CD4-positive, alpha-beta T cell (primary cell): ENCODE results near the gene NRXN3. TPM values are rescaled to one million over a fixed set of nuclear protein-coding genes. Genes with fewer than 3 reads are reported as not detected.

Experiments used
- ATAC-seq: fragments of 200-7000 bp; cut with Tn5 transposase; one replicate; pipeline ENCODE4 v1.10.0; 2022; ENCODE audit warnings: mild to moderate bottlenecking; ENCODE audit not compliant: poor library complexity
- CTCF ChIA-PET: fragments of 350-600 bp; sonication (Branson Sonifier 250); formaldehyde crosslinking; loops from one replicate; lab custom pipeline; 2021; ENCODE audit warnings: antibody characterized with exemption, inconsistent platforms; lab: Charles Lee
- POLR2A ChIA-PET: fragments of 350-600 bp; sonication (Branson Sonifier 250); formaldehyde crosslinking; loops from one replicate; lab custom pipeline; 2021; ENCODE audit warnings: antibody characterized with exemption, inconsistent platforms; lab: Charles Lee
- DNase-seq, 14 experiments: peaks; one replicate each; pipeline ENCODE4 v3.0.0-alpha.2; 2013 to 2020; ENCODE audit warnings: mixed read lengths in 2 of 14
- H3K27ac ChIP-seq, 2 donors: one replicate each; pipeline versions ENCODE4 v1.5.1 to v1.7.0; 2013; ENCODE audit warnings: low read length in 2 of 2, low read depth in 1 of 2, mild to moderate bottlenecking in 1 of 2
- H3K27me3 ChIP-seq, 2 experiments: 1 replicate in 1 of 2; 2 replicates in 1 of 2; pipeline versions ENCODE4 v1.6.1 to v1.7.0; 2013; ENCODE audit warnings: low read length in 2 of 2, control low read depth in 1 of 2, mild to moderate bottlenecking in 1 of 2, moderate library complexity in 1 of 2; ENCODE audit not compliant: insufficient read depth in 2 of 2, control insufficient read depth in 1 of 2
- H3K36me3 ChIP-seq: one replicate; pipeline ENCODE4 v1.6.1; 2013; ENCODE audit warnings: low read length, control low read depth; ENCODE audit not compliant: insufficient read depth
- H3K4me1 ChIP-seq: one replicate; pipeline ENCODE4 v1.6.1; 2013; ENCODE audit warnings: low read length, control low read depth; ENCODE audit not compliant: insufficient read depth
- H3K4me3 ChIP-seq: one replicate; pipeline ENCODE4 v1.5.1; 2013; ENCODE audit warnings: mild to moderate bottlenecking, low read length, moderate library complexity
- H3K9me3 ChIP-seq, 2 experiments: 1 replicate in 1 of 2; 2 replicates in 1 of 2; pipeline versions ENCODE4 v1.6.1 to v1.7.0; 2013; ENCODE audit warnings: low read length in 2 of 2, mild to moderate bottlenecking in 2 of 2, control low read depth in 1 of 2, moderate library complexity in 1 of 2; ENCODE audit not compliant: control insufficient read depth in 1 of 2, insufficient read depth in 1 of 2
- H3K27ac Mint-ChIP-seq: one replicate; pipeline ENCODE4 v1.8.0; 2020; ENCODE audit warnings: mixed read lengths
- H3K27me3 Mint-ChIP-seq: one replicate; pipeline ENCODE4 v1.8.0; 2021; ENCODE audit warnings: mixed read lengths
- H3K36me3 Mint-ChIP-seq: one replicate; pipeline ENCODE4 v1.8.0; 2021; ENCODE audit warnings: low read depth, mixed read lengths
- H3K4me1 Mint-ChIP-seq: one replicate; pipeline ENCODE4 v1.8.0; 2021; ENCODE audit warnings: low read depth, mixed read lengths
- H3K4me3 Mint-ChIP-seq: one replicate; pipeline ENCODE4 v1.8.0; 2020; ENCODE audit warnings: mild to moderate bottlenecking, mixed read lengths
- H3K9me3 Mint-ChIP-seq: one replicate; pipeline ENCODE4 v1.8.0; 2020; ENCODE audit warnings: mixed read lengths
- intact Hi-C, 2 experiments: fragments of 100-400 bp; cut with DNase I in 1 of 2; cut with micrococcal nuclease in 1 of 2; formaldehyde crosslinking; loops; one replicate each; pipeline versions ENCODE4 v1.15.1 to v1.9.0; 2023 to 2025; cut with DNase I, micrococcal nuclease
- total RNA-seq, 174 experiments: library from RNA in 2 of 174; stranded (reverse) in 2 of 174; gene quantifications; one replicate each; pipeline ENCODE4 v1.2.3 and lab custom pipeline; 2021 to 2026
- TF ChIP-seq, protein P1 (sequence below): fragments of 200-600 bp; IDR thresholded peaks from one replicate; pipeline ENCODE4 v1.8.0; 2022; ENCODE audit warnings: antibody characterized with exemption, mild to moderate bottlenecking

Gene NRXN3
- total RNA-seq, 2 experiments from 2014 or later, result not detected

DNA sequence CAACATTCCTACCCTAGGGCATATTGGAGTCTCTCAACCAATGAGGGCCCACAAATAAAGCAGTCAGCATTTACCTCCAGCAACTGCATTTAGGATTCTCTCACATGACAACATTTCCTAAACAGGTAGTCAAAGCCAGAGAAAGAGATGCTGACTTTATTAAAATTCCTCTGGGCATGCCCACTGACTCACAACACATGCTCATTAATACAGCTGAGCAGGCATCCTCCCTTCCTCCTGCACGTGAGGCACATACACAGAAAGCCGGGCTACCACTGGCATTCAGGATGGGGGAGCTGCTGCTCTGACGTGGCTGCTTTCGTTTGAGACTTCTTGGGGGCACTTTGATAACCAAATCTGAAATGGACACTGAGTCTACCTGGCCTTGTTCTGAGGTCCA lies 174.1 kb downstream of the NRXN3 start:
- intact Hi-C loops, result no loop called here
- Histone ChIP-seq H3K9me3 (no peaks in the 10 kb centered on the region), H3K36me3 (no peaks in the 10 kb centered on the region), H3K27ac (no peak overlapping the region), H3K27me3 (peaks cover 0 to 2% of the 10 kb centered on the region in 2 experiments), H3K4me1 (no peaks in the 10 kb centered on the region), H3K4me3 (no peak overlapping the region)
- Mint-ChIP-seq H3K27me3 (peaks cover 11% of the 10 kb centered on the region), H3K4me1 (no peaks in the 10 kb centered on the region), H3K36me3 (no peaks in the 10 kb centered on the region), H3K27ac (no peak overlapping the region), H3K4me3 (no peak overlapping the region), H3K9me3 (no peaks in the 10 kb centered on the region)
- no peak for DNase-seq
- no peak for ATAC-seq
- POLR2A ChIA-PET, result no interaction called here
- CTCF ChIA-PET, result no interaction called here
- TF ChIP-seq, protein P1, sequence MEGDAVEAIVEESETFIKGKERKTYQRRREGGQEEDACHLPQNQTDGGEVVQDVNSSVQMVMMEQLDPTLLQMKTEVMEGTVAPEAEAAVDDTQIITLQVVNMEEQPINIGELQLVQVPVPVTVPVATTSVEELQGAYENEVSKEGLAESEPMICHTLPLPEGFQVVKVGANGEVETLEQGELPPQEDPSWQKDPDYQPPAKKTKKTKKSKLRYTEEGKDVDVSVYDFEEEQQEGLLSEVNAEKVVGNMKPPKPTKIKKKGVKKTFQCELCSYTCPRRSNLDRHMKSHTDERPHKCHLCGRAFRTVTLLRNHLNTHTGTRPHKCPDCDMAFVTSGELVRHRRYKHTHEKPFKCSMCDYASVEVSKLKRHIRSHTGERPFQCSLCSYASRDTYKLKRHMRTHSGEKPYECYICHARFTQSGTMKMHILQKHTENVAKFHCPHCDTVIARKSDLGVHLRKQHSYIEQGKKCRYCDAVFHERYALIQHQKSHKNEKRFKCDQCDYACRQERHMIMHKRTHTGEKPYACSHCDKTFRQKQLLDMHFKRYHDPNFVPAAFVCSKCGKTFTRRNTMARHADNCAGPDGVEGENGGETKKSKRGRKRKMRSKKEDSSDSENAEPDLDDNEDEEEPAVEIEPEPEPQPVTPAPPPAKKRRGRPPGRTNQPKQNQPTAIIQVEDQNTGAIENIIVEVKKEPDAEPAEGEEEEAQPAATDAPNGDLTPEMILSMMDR, result no peak

DNA sequence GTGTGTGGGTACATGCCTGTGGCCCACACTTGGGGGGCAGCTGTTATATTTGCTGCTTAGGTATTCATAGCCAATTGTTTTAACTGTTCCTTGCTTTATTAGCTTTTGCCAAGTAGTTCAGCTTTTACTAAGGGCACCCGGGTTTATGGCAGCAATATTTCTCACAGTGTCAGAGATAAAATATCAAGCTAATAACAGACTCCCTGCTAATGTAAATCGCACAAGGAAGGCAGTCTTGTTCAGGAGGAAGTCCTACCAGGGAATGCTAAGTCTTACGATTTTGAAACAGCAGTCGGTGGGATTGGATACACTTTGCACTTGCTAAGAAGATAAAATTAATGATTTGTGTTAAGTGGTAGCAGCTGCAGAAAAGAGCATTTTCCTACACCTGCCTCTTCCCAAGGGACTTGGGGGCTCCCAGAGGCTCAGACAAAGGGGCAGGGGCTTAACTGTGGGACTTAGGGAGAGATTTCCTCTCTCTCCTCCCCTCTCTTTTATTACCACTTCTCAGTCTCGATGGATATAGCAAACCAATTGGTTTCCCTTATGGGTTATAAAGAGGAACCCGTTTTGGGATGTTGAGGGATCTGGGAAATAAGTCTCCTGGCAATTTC lies 175.1 kb downstream of the NRXN3 start:
- H3K36me3 ChIP-seq, result no peaks in the 10 kb centered on the region
- H3K27ac Mint-ChIP-seq, result no peak overlapping the region
- H3K27me3 ChIP-seq, result peaks cover 0 to 2% of the 10 kb centered on the region in 2 experiments
- CTCF ChIA-PET, result no interaction called here
- TF ChIP-seq, protein P1, result no peak
- no peak overlapping the region for H3K4me3 Mint-ChIP-seq
- peaks cover 5% of the 10 kb centered on the region for H3K27me3 Mint-ChIP-seq
- no peak for ATAC-seq
- no peaks in the 10 kb centered on the region for H3K4me1 ChIP-seq
- no peaks in the 10 kb centered on the region for H3K9me3 Mint-ChIP-seq
- DNase-seq, result no peak
- no peak overlapping the region for H3K27ac ChIP-seq
- intact Hi-C loops, result no loop called here
- no peaks in the 10 kb centered on the region for H3K9me3 ChIP-seq
- no peaks in the 10 kb centered on the region for H3K36me3 Mint-ChIP-seq
- H3K4me1 Mint-ChIP-seq, result no peaks in the 10 kb centered on the region
- no peak overlapping the region for H3K4me3 ChIP-seq
- POLR2A ChIA-PET, result no interaction called here

DNA sequence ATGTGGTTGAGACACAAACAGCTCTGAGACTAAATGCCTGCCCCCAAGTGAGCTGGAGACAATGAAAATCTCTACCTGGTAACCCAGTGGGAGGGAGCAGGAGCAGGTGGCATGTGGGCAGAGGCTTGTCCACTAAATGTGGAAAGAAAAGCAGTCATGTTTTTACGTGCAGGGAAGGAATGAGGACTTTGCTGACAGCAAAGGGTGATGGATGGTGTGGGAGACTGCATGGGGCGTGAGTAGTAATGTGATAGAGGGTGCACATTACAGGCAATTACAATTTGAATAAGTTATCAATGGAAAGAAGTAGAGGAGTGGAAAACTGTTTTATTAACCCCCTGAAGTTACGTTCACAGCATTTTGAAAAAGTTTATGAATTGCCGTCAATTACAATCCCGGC lies 176.6 kb downstream of the NRXN3 start:
- CTCF ChIA-PET, result no interaction called here

More for the DNA sequence above, 176.6 kb downstream of the NRXN3 start:
- Histone ChIP-seq H3K4me1 (no peaks in the 10 kb centered on the region), H3K27ac (no peak overlapping the region), H3K9me3 (no peaks in the 10 kb centered on the region), H3K4me3 (no peak overlapping the region), H3K27me3 (peaks cover 0 to 2% of the 10 kb centered on the region in 2 experiments), H3K36me3 (no peaks in the 10 kb centered on the region)
- H3K9me3 Mint-ChIP-seq, result no peaks in the 10 kb centered on the region
- ATAC-seq, result no peak
- no peak overlapping the region for H3K4me3 Mint-ChIP-seq
- no peak for DNase-seq
- intact Hi-C loops, result no loop called here
- peaks cover 5% of the 10 kb centered on the region for H3K27me3 Mint-ChIP-seq
- no peaks in the 10 kb centered on the region for H3K36me3 Mint-ChIP-seq
- POLR2A ChIA-PET, result no interaction called here
- TF ChIP-seq, protein P1, result no peak
- no peak overlapping the region for H3K27ac Mint-ChIP-seq
- H3K4me1 Mint-ChIP-seq, result no peaks in the 10 kb centered on the region
